Endometrial microvascular endothelial cells (primary cell): ENCODE measurements around the gene NR3C2. TPM values are rescaled to one million over a fixed set of nuclear protein-coding genes. Genes with fewer than 3 reads are reported as not detected.

Experiments
- in situ Hi-C: cut with HindIII; loops from 2 replicates; pipeline ENCODE4 v1.10.0; 2017; ENCODE audit warnings: low sequenced_read_pairs, low pct_unique_long_range_greater_than_20kb; ENCODE audit errors: inconsistent ontology term
- total RNA-seq: library from RNA; depleted of rRNA; stranded (reverse); fragments of >200 nt; gene quantifications from one replicate; pipeline ENCODE4 v1.2.3, GENCODE V29; 2015; ENCODE audit errors: inconsistent ontology term

NR3C2 gene
- 21.8 TPM for total RNA-seq

- in situ Hi-C loops: no loop called here
Measured at GRCh38 chr4:148441986-148442831, at the start of gene NR3C2. TSS of gene NR3C2 (minus strand) at chr4:148442414.

DNA sequence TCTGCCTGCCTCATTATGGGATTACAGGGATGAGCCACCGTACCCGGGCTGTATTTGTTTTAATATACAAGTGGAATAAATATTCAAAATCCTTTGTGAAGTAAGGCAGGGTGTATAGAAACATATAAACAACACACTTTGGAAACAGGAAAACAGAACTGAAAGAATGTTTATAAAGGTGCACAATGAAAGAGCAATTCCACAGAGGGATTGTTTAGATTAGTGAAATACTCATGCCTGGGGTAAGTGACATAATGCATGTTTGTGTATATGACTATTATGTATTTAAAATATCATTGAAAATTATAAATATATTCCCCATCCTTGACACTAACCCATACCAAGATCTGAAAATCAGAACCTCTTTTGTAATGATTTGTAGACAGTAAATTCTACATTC is 45.0 kb upstream of the NR3C2 start:
- in situ Hi-C loops: no loop called here

- in situ Hi-C loops: no loop called here
Measured at GRCh38 chr4:148481636-148482035, 39.4 kb upstream of the NR3C2 start.

DNA sequence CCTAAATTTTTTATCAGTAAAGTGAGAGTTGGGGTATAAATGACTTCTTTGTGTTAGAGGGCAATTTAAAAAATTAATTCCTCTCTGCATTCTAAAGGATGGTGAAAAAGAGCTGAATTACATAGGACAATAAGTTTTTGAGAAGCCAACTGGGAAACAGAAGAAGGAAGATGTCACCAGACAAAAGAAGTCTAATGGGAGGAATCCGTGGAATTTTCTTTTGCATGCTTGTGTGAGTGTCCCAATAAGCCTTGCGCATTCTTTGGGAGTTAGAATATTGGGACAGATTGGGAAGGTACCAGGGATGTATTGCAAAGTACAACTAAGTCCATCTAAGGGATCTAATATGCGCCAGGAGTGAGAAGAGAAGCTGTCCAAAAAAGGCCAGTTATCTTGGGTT is 35.1 kb upstream of the NR3C2 start:
- in situ Hi-C loops: no loop called here

DNA sequence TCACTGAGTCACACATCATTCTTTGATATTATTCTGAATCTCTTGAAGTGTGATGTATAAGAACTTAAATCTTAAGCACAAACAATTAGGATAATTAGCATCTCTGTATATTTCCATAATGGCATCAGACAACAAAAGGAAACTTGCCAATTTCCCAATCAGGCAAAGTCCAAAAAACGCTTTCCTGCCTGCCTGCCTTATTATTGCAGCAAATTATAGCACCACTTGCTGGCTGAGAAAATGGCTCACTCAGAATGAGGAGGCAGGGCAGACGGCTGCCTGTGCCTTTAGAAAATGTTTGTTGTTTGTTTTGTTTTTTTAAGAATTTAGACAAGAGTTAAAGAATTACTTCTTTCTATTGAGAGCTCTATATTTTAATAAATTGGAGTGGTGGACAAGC is 27.7 kb upstream of the NR3C2 start:
- in situ Hi-C loops: no loop called here

DNA sequence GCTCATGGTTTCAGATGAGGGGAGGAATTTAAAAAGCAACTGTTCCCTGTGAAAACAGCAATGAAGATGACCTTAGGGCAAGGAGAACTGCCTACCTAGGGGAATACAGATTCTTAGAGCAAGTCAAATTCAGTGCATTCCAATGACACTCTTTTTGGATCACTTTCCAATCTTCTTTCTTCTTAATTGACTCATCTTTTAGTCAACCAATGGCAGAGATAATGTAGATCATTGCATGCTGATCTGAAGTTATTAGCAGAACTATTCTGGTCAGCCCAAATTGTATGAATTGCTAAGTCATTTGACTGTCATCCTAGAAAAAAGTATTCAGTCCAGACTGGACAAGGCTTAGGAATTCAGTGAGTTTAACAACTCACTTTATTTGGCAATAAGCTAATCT is 12.6 kb upstream of the NR3C2 start:
- in situ Hi-C loops: no loop called here

DNA sequence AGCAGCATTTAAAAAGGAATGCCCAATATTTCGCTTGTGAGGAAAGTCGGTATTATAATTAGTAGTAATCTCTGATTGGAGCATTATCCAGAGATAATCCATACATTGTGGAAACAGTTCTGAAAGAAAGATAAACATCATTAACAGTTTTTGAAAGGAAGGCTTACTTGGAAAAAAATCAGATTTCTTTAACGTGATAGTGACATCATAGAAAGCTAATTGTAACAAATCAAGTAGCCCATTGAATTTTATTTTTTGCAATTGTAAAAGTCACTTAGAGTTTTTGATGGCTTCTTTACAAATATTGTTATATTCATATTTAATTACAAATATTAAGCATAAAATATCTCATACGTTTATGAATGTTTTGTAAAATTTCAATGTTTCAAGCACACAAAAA is 11.6 kb upstream of the NR3C2 start:
- in situ Hi-C loops: no loop called here

DNA sequence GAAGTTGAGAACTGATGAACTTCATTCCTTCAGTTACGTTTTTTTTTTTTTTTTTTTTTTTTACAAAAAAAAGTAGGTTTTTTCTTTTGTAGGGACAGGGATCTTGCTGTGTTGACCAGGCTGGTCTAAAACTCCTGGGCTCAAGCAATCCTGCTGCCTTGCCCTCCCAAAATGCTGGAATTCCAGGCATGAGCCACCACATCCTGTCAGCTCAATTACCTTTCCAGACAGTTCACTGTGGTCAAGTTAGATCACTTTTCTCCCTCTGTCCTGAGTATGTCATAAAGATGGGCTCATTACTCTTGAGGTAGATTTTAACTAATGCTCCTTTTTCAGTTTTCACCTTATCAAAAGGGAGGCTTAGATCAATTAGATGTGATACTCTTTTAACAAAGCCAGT is 10.8 kb upstream of the NR3C2 start:
- in situ Hi-C loops: no loop called here

DNA sequence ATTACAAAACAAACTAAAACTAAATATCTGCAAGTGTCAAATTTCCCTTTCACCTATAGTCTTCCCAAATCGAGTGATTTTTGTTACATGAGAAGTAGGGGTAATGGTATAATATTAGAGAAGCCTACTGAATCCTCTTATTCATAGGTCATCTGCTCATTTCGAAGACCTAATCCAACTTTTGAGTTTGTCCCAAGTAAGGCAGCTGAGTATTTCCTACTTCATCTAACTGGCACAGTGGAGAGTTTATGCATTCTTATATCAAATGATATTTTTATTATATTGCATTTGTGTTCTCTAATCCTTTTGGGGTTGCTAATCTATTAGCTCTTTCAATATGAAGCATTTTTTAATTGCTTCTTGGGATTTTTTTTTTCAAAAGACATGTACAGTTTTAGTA is 7.7 kb upstream of the NR3C2 start:
- in situ Hi-C loops: no loop called here

GRCh38 chr4:148448141-148448540 is 5.9 kb upstream of the NR3C2 start:
- in situ Hi-C loops: no loop called here

- in situ Hi-C loops: no loop called here
Measured at GRCh38 chr4:148447681-148448080, 5.5 kb upstream of the NR3C2 start.

DNA sequence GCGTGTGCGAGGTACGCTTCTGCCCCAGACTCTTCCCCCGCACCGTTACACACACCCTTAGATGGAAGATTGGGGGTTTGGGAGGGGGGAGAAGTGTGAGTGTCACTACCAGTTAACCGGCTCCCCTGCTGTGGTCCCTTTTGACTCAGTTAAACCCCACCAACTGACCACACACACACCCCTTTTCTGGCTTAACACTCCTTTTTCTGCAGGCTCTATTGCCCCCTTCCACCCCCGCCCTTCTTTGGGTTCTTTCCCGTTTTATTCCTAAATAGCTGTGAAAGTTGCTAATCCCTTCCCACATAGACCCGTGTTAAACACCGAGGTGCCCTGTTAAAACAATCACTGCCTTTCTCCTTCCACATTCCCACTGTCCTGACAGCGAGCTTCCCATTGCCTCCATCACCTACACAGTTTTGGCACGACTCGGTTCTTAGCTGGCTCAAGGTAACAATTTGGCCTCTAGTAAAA is 3.7 kb upstream of the NR3C2 start:
- in situ Hi-C loops: no loop called here

DNA sequence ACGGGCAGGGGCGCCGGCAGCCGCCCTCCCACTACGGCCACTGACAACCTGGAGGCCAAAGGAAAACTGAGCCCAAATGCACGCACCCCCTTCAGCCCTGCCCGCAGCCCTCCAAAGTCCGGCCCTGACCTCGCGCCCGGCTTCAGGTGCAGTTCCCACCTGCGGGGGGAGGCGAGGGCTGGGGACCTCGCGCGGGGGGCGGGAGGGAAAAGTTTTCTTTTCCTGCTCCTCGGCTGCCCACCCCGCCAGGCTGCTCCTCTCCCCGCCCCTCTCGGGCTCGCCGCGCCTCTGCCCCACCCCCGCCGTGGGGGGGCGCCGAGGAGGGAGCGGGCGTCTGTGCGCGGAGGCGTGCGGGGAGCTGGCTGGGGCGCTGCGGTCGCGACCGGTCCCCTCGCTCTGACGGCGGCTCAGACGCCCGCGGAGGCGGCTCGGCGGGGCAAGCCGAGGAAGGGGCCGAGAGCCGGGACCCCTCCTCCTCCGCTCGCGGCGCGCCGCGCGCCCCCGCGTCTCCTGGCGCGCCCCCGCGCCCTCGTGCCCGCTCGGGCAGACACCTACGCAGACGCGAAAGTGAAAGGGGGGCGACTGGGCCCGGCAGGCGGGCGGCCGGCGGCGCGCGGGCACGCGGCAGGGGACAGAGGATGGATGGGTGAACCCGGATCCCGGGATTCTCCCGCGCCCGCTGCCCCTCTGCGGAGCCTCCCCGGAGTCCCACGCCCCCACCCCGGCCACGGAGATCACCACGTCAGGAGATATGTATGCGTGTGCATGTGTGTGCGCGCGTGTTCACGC is 3.1 kb upstream of the NR3C2 start:
- in situ Hi-C loops: no loop called here

DNA sequence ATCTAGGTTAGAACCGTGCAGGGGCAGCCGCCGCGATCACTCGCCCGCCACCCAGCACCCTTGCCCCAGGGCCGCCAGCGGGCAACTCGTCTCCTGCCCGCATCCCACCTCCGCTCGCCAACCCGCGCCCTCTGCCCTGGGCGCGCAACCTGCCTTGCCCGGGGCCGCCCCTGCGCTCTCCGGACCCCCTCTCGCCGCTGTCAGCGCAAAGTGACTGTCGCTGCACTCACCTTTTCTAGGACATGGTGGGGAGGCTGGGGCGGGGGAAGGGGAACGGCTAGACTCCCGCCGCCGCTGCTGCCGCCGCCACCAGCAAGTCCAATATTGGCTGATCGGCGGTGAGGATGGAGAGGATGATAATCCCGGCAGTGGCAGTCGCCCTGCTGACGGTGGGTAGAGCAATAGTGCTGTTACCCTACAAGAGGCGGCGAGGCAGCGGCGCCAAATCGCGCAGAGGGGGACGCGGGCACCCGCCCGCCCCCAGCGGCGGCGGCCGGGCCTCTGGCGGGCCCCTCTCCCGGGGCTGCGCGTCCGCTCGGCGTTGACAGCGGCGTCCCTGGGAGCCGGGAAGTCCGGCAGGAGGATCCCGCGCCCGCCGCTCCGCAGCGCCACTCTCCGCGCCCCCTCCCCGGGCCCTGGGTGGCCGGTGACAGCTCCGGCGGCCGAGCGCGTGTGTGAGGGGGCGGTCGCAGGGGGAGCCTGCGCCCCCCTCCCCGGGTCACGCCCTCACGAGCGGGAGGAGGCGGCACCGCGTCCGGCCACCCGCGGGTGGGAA is 2.3 kb upstream of the NR3C2 start:
- in situ Hi-C loops: no loop called here

- in situ Hi-C loops: no loop called here
Measured at GRCh38 chr4:148443512-148444295, 1.5 kb upstream of the NR3C2 start.

GRCh38 chr4:148442832-148443511 is 758 bp upstream of the NR3C2 start:
- in situ Hi-C loops: no loop called here

- in situ Hi-C loops: no loop called here
Measured at GRCh38 chr4:148441624-148441985, 609 bp downstream of the NR3C2 start.

- in situ Hi-C loops: no loop called here
Measured at GRCh38 chr4:148438047-148438446, 4.2 kb downstream of the NR3C2 start.
